ENCODE results near the gene HABP4.

Gene HABP4

DNA sequence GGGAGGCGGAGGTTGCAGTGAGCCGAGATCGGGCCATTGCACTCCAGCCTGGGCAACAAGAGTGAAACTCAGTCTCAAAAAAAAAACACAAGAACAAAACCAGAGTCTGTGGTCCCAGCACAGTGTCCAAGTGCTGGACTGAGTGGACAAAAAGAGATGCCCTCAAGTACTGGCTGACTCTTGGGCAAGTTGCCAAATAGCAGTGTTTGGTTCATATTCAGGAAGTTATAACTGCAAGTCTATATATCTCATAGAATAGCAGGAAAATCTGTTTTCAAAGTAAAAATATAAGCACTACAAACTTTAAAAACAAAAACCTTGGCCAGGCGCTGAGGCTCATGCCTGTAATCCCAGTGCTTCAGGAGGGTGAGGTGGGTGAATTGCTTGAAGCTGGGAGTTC is 7.3 kb downstream of the HABP4 start:
- no peak overlapping the region for H3K4me3 ChIP-seq (ENCODE audit: low read length)
- H3K27me3 ChIP-seq (ENCODE audit: control insufficient read depth, low read length): no peaks in the 10 kb centered on the region
- no peak overlapping the region for H3K4me2 ChIP-seq (ENCODE audit: low read length)
- no peaks in the 10 kb centered on the region for H3K4me1 ChIP-seq (ENCODE audit: control insufficient read depth, low read length)
- H3K9me3 ChIP-seq (ENCODE audit: control insufficient read depth, insufficient read depth, low read length): no peaks in the 10 kb centered on the region
- no peaks in the 10 kb centered on the region for H3K9me2 ChIP-seq (replicated peaks; ENCODE audit: control insufficient read depth, low read length)
- H3F3A ChIP-seq (ENCODE audit: control insufficient read depth, insufficient read depth): peaks cover 3% of the 10 kb centered on the region
- H3K36me3 ChIP-seq (ENCODE audit: control insufficient read depth, low read length): no peaks in the 10 kb centered on the region
- H3K79me2 ChIP-seq (ENCODE audit: control insufficient read depth, low read length): no peaks in the 10 kb centered on the region
- H4K20me1 ChIP-seq (ENCODE audit: control insufficient read depth, insufficient read depth, low read depth, low read length): no peaks in the 10 kb centered on the region
- H3K27ac ChIP-seq (ENCODE audit: low read depth, low read length): no peak overlapping the region
- TF ChIP-seq EZH2phosphoT487 (IDR thresholded peaks at IDR 0.05; ENCODE audit: borderline replicate concordance, low read length): no peak
- TF ChIP-seq, protein P1, sequence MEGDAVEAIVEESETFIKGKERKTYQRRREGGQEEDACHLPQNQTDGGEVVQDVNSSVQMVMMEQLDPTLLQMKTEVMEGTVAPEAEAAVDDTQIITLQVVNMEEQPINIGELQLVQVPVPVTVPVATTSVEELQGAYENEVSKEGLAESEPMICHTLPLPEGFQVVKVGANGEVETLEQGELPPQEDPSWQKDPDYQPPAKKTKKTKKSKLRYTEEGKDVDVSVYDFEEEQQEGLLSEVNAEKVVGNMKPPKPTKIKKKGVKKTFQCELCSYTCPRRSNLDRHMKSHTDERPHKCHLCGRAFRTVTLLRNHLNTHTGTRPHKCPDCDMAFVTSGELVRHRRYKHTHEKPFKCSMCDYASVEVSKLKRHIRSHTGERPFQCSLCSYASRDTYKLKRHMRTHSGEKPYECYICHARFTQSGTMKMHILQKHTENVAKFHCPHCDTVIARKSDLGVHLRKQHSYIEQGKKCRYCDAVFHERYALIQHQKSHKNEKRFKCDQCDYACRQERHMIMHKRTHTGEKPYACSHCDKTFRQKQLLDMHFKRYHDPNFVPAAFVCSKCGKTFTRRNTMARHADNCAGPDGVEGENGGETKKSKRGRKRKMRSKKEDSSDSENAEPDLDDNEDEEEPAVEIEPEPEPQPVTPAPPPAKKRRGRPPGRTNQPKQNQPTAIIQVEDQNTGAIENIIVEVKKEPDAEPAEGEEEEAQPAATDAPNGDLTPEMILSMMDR (IDR thresholded peaks at IDR 0.05; ENCODE audit: low read depth, low read length, poor library complexity, severe bottlenecking): no peak

DNA sequence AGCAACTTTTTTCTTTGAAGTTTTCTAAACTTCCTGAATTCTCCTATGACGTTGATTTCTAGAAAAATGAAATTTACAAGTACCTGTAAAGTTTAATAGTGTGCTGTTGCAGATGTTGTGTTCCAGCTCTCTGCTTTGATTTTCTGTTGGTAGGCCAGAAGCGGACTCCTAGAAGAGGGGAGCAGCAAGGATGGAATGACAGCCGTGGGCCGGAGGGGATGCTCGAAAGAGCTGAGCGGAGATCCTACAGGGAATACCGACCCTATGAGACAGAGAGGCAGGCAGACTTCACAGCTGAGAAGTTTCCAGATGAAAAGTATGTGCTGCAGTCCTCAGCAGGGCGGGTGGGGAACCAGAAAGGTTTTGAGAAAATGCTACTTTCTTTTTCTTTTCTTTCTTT is 8.3 kb downstream of the HABP4 start:
- Histone ChIP-seq H3K27ac (ENCODE audit: low read depth, low read length) (no peak overlapping the region), H3K9me2 (replicated peaks; ENCODE audit: control insufficient read depth, low read length) (no peaks in the 10 kb centered on the region), H3K36me3 (ENCODE audit: control insufficient read depth, low read length) (no peaks in the 10 kb centered on the region), H3K4me1 (ENCODE audit: control insufficient read depth, low read length) (no peaks in the 10 kb centered on the region), H3F3A (ENCODE audit: control insufficient read depth, insufficient read depth) (no peaks in the 10 kb centered on the region), H3K4me3 (ENCODE audit: low read length) (no peak overlapping the region), H3K9me3 (ENCODE audit: control insufficient read depth, insufficient read depth, low read length) (no peaks in the 10 kb centered on the region), H3K4me2 (ENCODE audit: low read length) (no peak overlapping the region), H3K27me3 (ENCODE audit: control insufficient read depth, low read length) (no peaks in the 10 kb centered on the region), H3K79me2 (ENCODE audit: control insufficient read depth, low read length) (no peaks in the 10 kb centered on the region), H4K20me1 (ENCODE audit: control insufficient read depth, insufficient read depth, low read depth, low read length) (no peaks in the 10 kb centered on the region)
- TF ChIP-seq EZH2phosphoT487 (IDR thresholded peaks at IDR 0.05; ENCODE audit: borderline replicate concordance, low read length): no peak

DNA sequence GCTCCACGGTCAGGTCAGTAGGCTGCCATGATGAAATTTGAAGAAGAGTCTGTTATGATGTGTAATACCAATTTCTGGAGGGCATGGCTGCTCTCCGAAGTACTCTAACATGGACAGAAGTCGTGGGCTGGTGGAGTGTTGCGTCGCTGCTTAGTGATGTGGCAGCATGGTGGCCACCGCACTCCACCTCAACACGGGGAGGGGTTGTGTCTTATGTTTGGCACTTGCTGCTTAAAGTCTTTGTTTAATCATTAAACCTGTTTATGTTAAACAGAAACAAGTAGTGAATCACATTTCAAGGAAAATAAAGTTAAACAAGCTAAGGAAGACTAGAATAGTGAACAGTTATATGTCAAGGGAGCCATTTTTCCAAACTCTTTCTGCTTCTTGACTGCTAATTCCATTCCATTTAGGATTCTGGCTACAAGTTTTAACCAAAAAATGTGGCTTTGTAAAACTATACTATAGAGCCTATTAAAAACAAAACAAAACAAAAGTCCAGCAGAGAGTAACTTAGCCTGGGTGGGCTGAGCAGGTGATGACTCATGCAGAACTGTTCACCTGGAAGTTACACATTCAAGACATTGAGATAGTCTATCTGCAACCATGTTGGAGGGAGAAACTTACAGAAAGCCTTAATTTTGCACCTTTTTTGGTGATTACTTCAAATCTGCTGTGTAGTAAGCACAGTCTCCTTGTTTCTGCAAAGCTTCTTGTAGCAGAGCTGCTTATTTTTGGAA is 9.5 kb downstream of the HABP4 start:
- no peaks in the 10 kb centered on the region for H3K79me2 ChIP-seq (ENCODE audit: control insufficient read depth, low read length)

DNA sequence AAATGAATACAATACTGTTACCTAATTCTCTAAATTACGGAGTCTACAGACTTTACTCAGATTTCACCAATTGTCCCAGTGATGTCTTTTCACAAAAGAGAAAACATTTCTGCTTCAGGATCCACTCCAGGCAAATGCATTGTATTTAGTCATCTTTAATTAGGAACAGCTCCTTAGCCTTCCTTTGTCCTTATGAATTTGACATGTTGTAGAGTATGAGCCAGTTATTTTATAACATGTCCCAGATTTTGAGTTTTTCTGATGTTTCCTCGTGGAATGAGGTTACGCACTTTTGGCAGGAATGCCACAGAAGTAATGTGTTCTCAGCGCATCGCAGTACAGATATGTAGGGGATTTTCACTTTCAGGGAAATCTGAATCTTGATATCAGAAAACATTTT is 10.5 kb downstream of the HABP4 start:
- Histone ChIP-seq H3K36me3 (ENCODE audit: control insufficient read depth, low read length) (no peaks in the 10 kb centered on the region), H3K79me2 (ENCODE audit: control insufficient read depth, low read length) (no peaks in the 10 kb centered on the region), H3K4me3 (ENCODE audit: low read length) (no peak overlapping the region), H3K27ac (ENCODE audit: low read depth, low read length) (no peak overlapping the region), H3K4me2 (ENCODE audit: low read length) (no peak overlapping the region), H3K4me1 (ENCODE audit: control insufficient read depth, low read length) (no peaks in the 10 kb centered on the region), H3K9me3 (ENCODE audit: control insufficient read depth, insufficient read depth, low read length) (no peaks in the 10 kb centered on the region), H4K20me1 (ENCODE audit: control insufficient read depth, insufficient read depth, low read depth, low read length) (no peaks in the 10 kb centered on the region), H3K9me2 (replicated peaks; ENCODE audit: control insufficient read depth, low read length) (no peaks in the 10 kb centered on the region), H3F3A (ENCODE audit: control insufficient read depth, insufficient read depth) (no peaks in the 10 kb centered on the region), H3K27me3 (ENCODE audit: control insufficient read depth, low read length) (no peaks in the 10 kb centered on the region)
- TF ChIP-seq EZH2phosphoT487 (IDR thresholded peaks at IDR 0.05; ENCODE audit: borderline replicate concordance, low read length): no peak
- TF ChIP-seq, protein P1 (IDR thresholded peaks at IDR 0.05; ENCODE audit: low read depth, low read length, poor library complexity, severe bottlenecking): no peak

More for the DNA sequence above, 9.5 kb downstream of the HABP4 start:
- H3K4me1 ChIP-seq (ENCODE audit: control insufficient read depth, low read length): no peaks in the 10 kb centered on the region
- H3K27ac ChIP-seq (ENCODE audit: low read depth, low read length): no peak overlapping the region
- H3K36me3 ChIP-seq (ENCODE audit: control insufficient read depth, low read length): no peaks in the 10 kb centered on the region
- H3K4me2 ChIP-seq (ENCODE audit: low read length): no peak overlapping the region
- no peak overlapping the region for H3K4me3 ChIP-seq (ENCODE audit: low read length)
- TF ChIP-seq, protein P1 (IDR thresholded peaks at IDR 0.05; ENCODE audit: low read depth, low read length, poor library complexity, severe bottlenecking): no peak
- TF ChIP-seq EZH2phosphoT487 (IDR thresholded peaks at IDR 0.05; ENCODE audit: borderline replicate concordance, low read length): no peak
- no peaks in the 10 kb centered on the region for H4K20me1 ChIP-seq (ENCODE audit: control insufficient read depth, insufficient read depth, low read depth, low read length)
- H3K27me3 ChIP-seq (ENCODE audit: control insufficient read depth, low read length): no peaks in the 10 kb centered on the region
- no peaks in the 10 kb centered on the region for H3K9me3 ChIP-seq (ENCODE audit: control insufficient read depth, insufficient read depth, low read length)
- H3K9me2 ChIP-seq (replicated peaks; ENCODE audit: control insufficient read depth, low read length): no peaks in the 10 kb centered on the region
- no peaks in the 10 kb centered on the region for H3F3A ChIP-seq (ENCODE audit: control insufficient read depth, insufficient read depth)
